Keratinocyte (primary cell): ENCODE results near the gene MDFI. TPM values are rescaled to one million over a fixed set of nuclear protein-coding genes. Genes with fewer than 3 reads are reported as not detected.

Source experiments
- DNase-seq: peaks from one replicate; pipeline ENCODE4 v3.0.0-alpha.2; 2011; ENCODE audit warnings: low read depth, missing footprints, low spot score
- FAIRE-seq: peaks from 2 replicates; lab custom pipeline; 2011; peaks lifted over from hg19 to GRCh38; lab: Jason Lieb, UNC
- H2AFZ ChIP-seq: 2 replicates; pipeline ENCODE4 v1.6.0; 2012; ENCODE audit warnings: low read length, control low read depth, inconsistent platforms; ENCODE audit not compliant: control insufficient read depth
- H3K27ac ChIP-seq: 2 replicates; pipeline ENCODE4 v1.5.1; 2011; ENCODE audit warnings: low read length; ENCODE audit not compliant: control insufficient read depth, insufficient read depth
- H3K27me3 ChIP-seq: 3 replicates; pipeline ENCODE4 v1.6.0; 2011; ENCODE audit warnings: low read length; ENCODE audit not compliant: control insufficient read depth, insufficient read depth; ENCODE audit errors: extremely low read depth
- H3K36me3 ChIP-seq, 2 experiments: 2 replicates in 1 of 2; 3 replicates in 1 of 2; pipeline ENCODE4 v1.5.1; 2011; ENCODE audit warnings: low read length in 2 of 2, mild to moderate bottlenecking in 1 of 2; ENCODE audit not compliant: control insufficient read depth in 2 of 2, insufficient read depth in 2 of 2; ENCODE audit errors: extremely low read depth in 1 of 2
- H3K4me1 ChIP-seq: 3 replicates; pipeline ENCODE4 v1.5.1; 2011; ENCODE audit warnings: low read length; ENCODE audit not compliant: control insufficient read depth, insufficient read depth; ENCODE audit errors: extremely low read depth
- H3K4me2 ChIP-seq: 3 replicates; pipeline ENCODE4 v1.6.0; 2011; ENCODE audit warnings: low read depth, low read length; ENCODE audit not compliant: control insufficient read depth, insufficient read depth; ENCODE audit errors: extremely low read depth
- H3K4me3 ChIP-seq, 3 experiments: fragments of 200-600 bp in 1 of 3; sonication (generic) in 1 of 3; 2 replicates in 2 of 3; 3 replicates in 1 of 3; pipeline ENCODE4 v1.5.1; 2011 to 2016; ENCODE audit warnings: low read length in 3 of 3, mild to moderate bottlenecking in 3 of 3, control low read depth in 2 of 3, inconsistent platforms in 1 of 3, low read depth in 1 of 3, mixed read lengths in 1 of 3, mixed run types in 1 of 3, moderate library complexity in 1 of 3; ENCODE audit not compliant: control insufficient read depth in 2 of 3, insufficient read depth in 2 of 3; ENCODE audit errors: extremely low read depth in 1 of 3
- H3K79me2 ChIP-seq: 2 replicates; pipeline ENCODE4 v1.6.0; 2012; ENCODE audit warnings: low read length; ENCODE audit not compliant: control insufficient read depth, insufficient read depth
- H3K9ac ChIP-seq: 3 replicates; pipeline ENCODE4 v1.6.0; 2011; ENCODE audit warnings: low read length; ENCODE audit not compliant: control insufficient read depth, insufficient read depth; ENCODE audit errors: extremely low read depth
- H3K9me1 ChIP-seq: 3 replicates; pipeline ENCODE4 v1.6.0; 2011; ENCODE audit warnings: low read length; ENCODE audit not compliant: control insufficient read depth, insufficient read depth; ENCODE audit errors: extremely low read depth
- H3K9me3 ChIP-seq: 2 replicates; pipeline ENCODE4 v1.5.1; 2012; ENCODE audit warnings: low read depth, low read length; ENCODE audit not compliant: control insufficient read depth
- H4K20me1 ChIP-seq: 3 replicates; pipeline ENCODE4 v1.6.0; 2011; ENCODE audit warnings: low read length; ENCODE audit not compliant: control insufficient read depth, insufficient read depth; ENCODE audit errors: extremely low read depth
- EZH2 ChIP-seq: IDR thresholded peaks from one replicate; pipeline ENCODE4 v1.6.1; 2012; ENCODE audit warnings: inconsistent platforms, mild to moderate bottlenecking, low read length, moderate library complexity
- dilution Hi-C: fragments of 300-500 bp; cut with MboI; formaldehyde crosslinking; loops from one replicate; pipeline ENCODE4 v1.7.0; 2020; ENCODE audit warnings: low sequenced_read_pairs; ENCODE audit not compliant: extremely low pct_ligation_motif_present
- polyA plus RNA-seq, 5 experiments: library from polyadenylated mRNA; depleted of rRNA in 3 of 5; stranded (reverse) in 3 of 5; stranded (forward) in 1 of 5; unstranded in 1 of 5; fragments of >200 nt; gene quantifications; 1 replicate in 1 of 5; 2 replicates in 3 of 5; 3 replicates in 1 of 5; pipeline versions ENCODE4 v1.2.1 to v1.2.3, GENCODE V29; 2011 to 2012; ENCODE audit warnings: missing spikeins in 2 of 5, low read depth in 1 of 5, low replicate concordance in 1 of 5
- TF ChIP-seq, protein P1 (sequence below), 3 experiments: IDR thresholded peaks in 1 of 3; conservative IDR thresholded peaks in 1 of 3; optimal IDR thresholded peaks in 1 of 3; 2 replicates in 2 of 3; 3 replicates in 1 of 3; pipeline versions ENCODE3 to v1.5.1; 2011; ENCODE audit warnings: low read length in 3 of 3, mild to moderate bottlenecking in 3 of 3, moderate library complexity in 2 of 3, control low read depth in 1 of 3, inconsistent platforms in 1 of 3; ENCODE audit not compliant: insufficient read depth in 2 of 3; ENCODE audit errors: extremely low read depth in 1 of 3

Gene MDFI
- polyA plus RNA-seq, 1 donor (not counting 4 experiments of a cell fraction or from before 2014, with no cell fraction given), result 60.1 TPM

DNA sequence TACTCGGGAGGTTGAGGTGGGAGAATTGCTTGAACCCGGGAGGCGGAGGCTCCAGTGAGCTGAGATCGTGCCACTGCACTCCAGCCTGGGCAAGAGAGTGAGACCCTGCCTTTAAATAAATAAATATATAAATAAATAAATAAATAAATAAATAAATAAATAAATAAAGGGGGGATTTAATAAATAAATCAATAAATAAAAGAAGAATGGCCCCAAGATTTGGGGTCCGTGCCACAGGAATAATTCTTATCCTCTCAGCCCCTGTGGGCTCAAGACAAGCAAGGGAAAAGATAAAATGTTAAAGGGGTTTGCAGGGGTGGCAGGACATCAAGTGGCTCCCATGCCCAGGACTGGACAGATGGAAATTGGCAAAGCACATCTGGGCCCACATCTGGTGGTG is 31.2 kb upstream of the MDFI start:
- no peak overlapping the region for H3K4me3 ChIP-seq

DNA sequence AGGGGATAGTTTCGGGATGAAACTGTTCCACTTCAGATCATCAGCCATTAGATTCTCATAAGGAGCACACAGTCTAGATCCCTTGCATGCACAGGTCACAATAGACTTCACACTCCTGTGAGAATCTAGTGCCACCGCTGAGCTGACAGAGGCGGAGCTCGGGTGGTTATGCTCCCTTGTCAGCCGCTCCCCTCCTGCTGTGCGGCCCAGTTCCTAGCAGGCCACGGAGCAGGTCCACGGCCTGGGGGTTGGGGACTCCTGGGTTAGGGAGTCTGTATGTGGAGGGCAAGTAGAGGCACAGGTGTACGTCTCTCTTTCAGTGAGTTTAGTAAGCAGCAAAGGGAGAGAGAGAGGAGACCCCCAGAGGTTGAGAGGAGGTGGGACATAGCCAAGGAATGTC is 30.5 kb upstream of the MDFI start:
- no peak overlapping the region for H3K4me3 ChIP-seq
- H3K27ac ChIP-seq, result no peak overlapping the region
- dilution Hi-C loops, result no loop called here
- H2AFZ ChIP-seq, result no peak overlapping the region
- no peaks in the 10 kb centered on the region for H3K27me3 ChIP-seq
- DNase-seq (no peak), FAIRE-seq (no peak)
- no peaks in the 10 kb centered on the region for H4K20me1 ChIP-seq
- TF ChIP-seq, protein P1, sequence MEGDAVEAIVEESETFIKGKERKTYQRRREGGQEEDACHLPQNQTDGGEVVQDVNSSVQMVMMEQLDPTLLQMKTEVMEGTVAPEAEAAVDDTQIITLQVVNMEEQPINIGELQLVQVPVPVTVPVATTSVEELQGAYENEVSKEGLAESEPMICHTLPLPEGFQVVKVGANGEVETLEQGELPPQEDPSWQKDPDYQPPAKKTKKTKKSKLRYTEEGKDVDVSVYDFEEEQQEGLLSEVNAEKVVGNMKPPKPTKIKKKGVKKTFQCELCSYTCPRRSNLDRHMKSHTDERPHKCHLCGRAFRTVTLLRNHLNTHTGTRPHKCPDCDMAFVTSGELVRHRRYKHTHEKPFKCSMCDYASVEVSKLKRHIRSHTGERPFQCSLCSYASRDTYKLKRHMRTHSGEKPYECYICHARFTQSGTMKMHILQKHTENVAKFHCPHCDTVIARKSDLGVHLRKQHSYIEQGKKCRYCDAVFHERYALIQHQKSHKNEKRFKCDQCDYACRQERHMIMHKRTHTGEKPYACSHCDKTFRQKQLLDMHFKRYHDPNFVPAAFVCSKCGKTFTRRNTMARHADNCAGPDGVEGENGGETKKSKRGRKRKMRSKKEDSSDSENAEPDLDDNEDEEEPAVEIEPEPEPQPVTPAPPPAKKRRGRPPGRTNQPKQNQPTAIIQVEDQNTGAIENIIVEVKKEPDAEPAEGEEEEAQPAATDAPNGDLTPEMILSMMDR (optimal IDR thresholded peaks at IDR 0.05 in 1 of 3, IDR thresholded peaks at IDR 0.05 in 1 of 3, conservative IDR thresholded peaks at IDR 0.05 in 1 of 3; ENCODE audit: extremely low read depth in 1 of 3, insufficient read depth in 2 of 3, low read length in 3 of 3), result no peak
- no peak for TF ChIP-seq EZH2
- H3K4me1 ChIP-seq, result peaks cover 3% of the 10 kb centered on the region
- no peak overlapping the region for H3K4me2 ChIP-seq
- H3K79me2 ChIP-seq, result no peaks in the 10 kb centered on the region
- H3K9me3 ChIP-seq, result no peaks in the 10 kb centered on the region
- no peaks in the 10 kb centered on the region for H3K9me1 ChIP-seq
- no peaks in the 10 kb centered on the region for H3K36me3 ChIP-seq
- H3K9ac ChIP-seq, result no peak overlapping the region

More for the DNA sequence above, 31.2 kb upstream of the MDFI start:
- Histone ChIP-seq H3K27ac (no peak overlapping the region), H3K9me1 (no peaks in the 10 kb centered on the region), H3K9ac (no peak overlapping the region), H3K79me2 (no peaks in the 10 kb centered on the region), H3K9me3 (no peaks in the 10 kb centered on the region), H3K36me3 (no peaks in the 10 kb centered on the region), H3K4me2 (no peak overlapping the region), H4K20me1 (no peaks in the 10 kb centered on the region), H3K4me1 (peaks cover 5% of the 10 kb centered on the region), H3K27me3 (no peaks in the 10 kb centered on the region), H2AFZ (no peak overlapping the region)
- no peak for DNase-seq
- TF ChIP-seq, protein P1 (optimal IDR thresholded peaks at IDR 0.05 in 1 of 3, IDR thresholded peaks at IDR 0.05 in 1 of 3, conservative IDR thresholded peaks at IDR 0.05 in 1 of 3; ENCODE audit: extremely low read depth in 1 of 3, insufficient read depth in 2 of 3, low read length in 3 of 3), result no peak
- TF ChIP-seq EZH2, result no peak
- no peak for FAIRE-seq
- dilution Hi-C loops, result no loop called here
